Glutamatergic neuron (in vitro differentiated cells): ENCODE results near the gene ENG. TPM values are rescaled to one million over a fixed set of nuclear protein-coding genes. Genes with fewer than 3 reads are reported as not detected.
A peak's percentile ranks its signal among the peaks of the same experiment; 100 is the strongest.

Experiments
- DNase-seq: peaks from one replicate; pipeline ENCODE4 v3.0.0; 2022
- H3K27ac Mint-ChIP-seq: one replicate; pipeline ENCODE4 v1.8.0; 2020; ENCODE audit warnings: mild to moderate bottlenecking, mixed read lengths, inconsistent platforms; ENCODE audit not compliant: unreplicated experiment
- H3K27me3 Mint-ChIP-seq: one replicate; pipeline ENCODE4 v1.8.0; 2020; ENCODE audit warnings: mild to moderate bottlenecking, moderate library complexity, mixed read lengths, inconsistent platforms; ENCODE audit not compliant: unreplicated experiment
- H3K36me3 Mint-ChIP-seq: one replicate; pipeline ENCODE4 v1.8.0; 2020; ENCODE audit warnings: mild to moderate bottlenecking, mixed read lengths, inconsistent platforms; ENCODE audit not compliant: unreplicated experiment
- H3K4me1 Mint-ChIP-seq: one replicate; pipeline ENCODE4 v1.8.0; 2020; ENCODE audit warnings: mild to moderate bottlenecking, low read depth, mixed read lengths, inconsistent platforms; ENCODE audit not compliant: unreplicated experiment
- H3K4me3 Mint-ChIP-seq: one replicate; pipeline ENCODE4 v1.8.0; 2020; ENCODE audit warnings: mild to moderate bottlenecking, mixed read lengths, inconsistent platforms; ENCODE audit not compliant: unreplicated experiment
- H3K9me3 Mint-ChIP-seq: one replicate; pipeline ENCODE4 v1.8.0; 2020; ENCODE audit warnings: mild to moderate bottlenecking, moderate library complexity, mixed read lengths, inconsistent platforms; ENCODE audit not compliant: unreplicated experiment
- CTCF ChIP-seq: fragments of 200-600 bp; sonication (generic); IDR thresholded peaks from one replicate; pipeline ENCODE4 v1.5.0; 2021; ENCODE audit not compliant: partially characterized antibody, unreplicated experiment
- total RNA-seq: library from RNA; stranded (reverse); fragmentation: NEBNext Ultra II Directional; extraction: Animal tissue kit (Norgen Biotek cat#: 25700); gene quantifications from one replicate; pipeline ENCODE4 v1.2.1, GENCODE V29; 2021; ENCODE audit not compliant: unreplicated experiment

ENG gene
- total RNA-seq, 1 donor from 2014 or later: not detected

- Mint-ChIP-seq H3K4me3 (peak overlapping the region; percentile 76), H3K27ac (no peak overlapping the region), H3K36me3 (no peaks in the 10 kb centered on the region), H3K9me3 (peaks cover 9% of the 10 kb centered on the region), H3K27me3 (peaks cover 11% of the 10 kb centered on the region), H3K4me1 (peaks cover 25% of the 10 kb centered on the region)
- TF ChIP-seq CTCF: no peak
- DNase-seq: no peak
Measured at GRCh38 chr9:127770583-127770904, 83.9 kb downstream of the ENG start.

- H3K27ac Mint-ChIP-seq: no peak overlapping the region
- H3K4me3 Mint-ChIP-seq: peak overlapping the region; percentile 76
Measured at GRCh38 chr9:127769929-127770582, 84.4 kb downstream of the ENG start.

GRCh38 chr9:127769101-127769500 is 85.4 kb downstream of the ENG start:
- H3K36me3 Mint-ChIP-seq: no peaks in the 10 kb centered on the region
- peaks cover 13% of the 10 kb centered on the region for H3K27me3 Mint-ChIP-seq
- H3K27ac Mint-ChIP-seq: peak overlapping the region; percentile 25
- DNase-seq: no peak
- H3K4me1 Mint-ChIP-seq: peaks cover 29% of the 10 kb centered on the region
- TF ChIP-seq CTCF: no peak
- H3K4me3 Mint-ChIP-seq: peak overlapping the region; percentile 12
- peaks cover 10% of the 10 kb centered on the region for H3K9me3 Mint-ChIP-seq

More at GRCh38 chr9:127769929-127770582, 84.4 kb downstream of the ENG start:
- no peaks in the 10 kb centered on the region for H3K36me3 Mint-ChIP-seq
- no peak for TF ChIP-seq CTCF
- H3K9me3 Mint-ChIP-seq: peaks cover 10% of the 10 kb centered on the region
- DNase-seq: no peak
- peaks cover 27% of the 10 kb centered on the region for H3K4me1 Mint-ChIP-seq
- H3K27me3 Mint-ChIP-seq: peaks cover 13% of the 10 kb centered on the region

GRCh38 chr9:127768698-127769097 is 85.8 kb downstream of the ENG start:
- Mint-ChIP-seq H3K27ac (peak overlapping the region; percentile 25), H3K4me3 (peak overlapping the region; percentile 12), H3K9me3 (peaks cover 10% of the 10 kb centered on the region), H3K4me1 (peaks cover 30% of the 10 kb centered on the region), H3K27me3 (peaks cover 13% of the 10 kb centered on the region), H3K36me3 (no peaks in the 10 kb centered on the region)
- TF ChIP-seq CTCF: no peak
- DNase-seq: no peak

- H3K4me1 Mint-ChIP-seq: peaks cover 31% of the 10 kb centered on the region
- H3K36me3 Mint-ChIP-seq: no peaks in the 10 kb centered on the region
- no peak for TF ChIP-seq CTCF
- peak; percentile 51 for DNase-seq
- H3K27ac Mint-ChIP-seq: no peak overlapping the region
- peaks cover 14% of the 10 kb centered on the region for H3K27me3 Mint-ChIP-seq
- no peak overlapping the region for H3K4me3 Mint-ChIP-seq
- H3K9me3 Mint-ChIP-seq: peaks cover 13% of the 10 kb centered on the region
Measured at GRCh38 chr9:127767909-127768331, 86.5 kb downstream of the ENG start.
